ENCODE results near the gene CEP112. TPM values are rescaled to one million over a fixed set of nuclear protein-coding genes. Genes with fewer than 3 reads are reported as not detected.

Gene CEP112
- total and polyA plus RNA-seq, 2 of the 8 experiments (the other 6 are each of a cell fraction or from before 2014, with no cell fraction given) = 0.62 to 3.1 TPM

DNA sequence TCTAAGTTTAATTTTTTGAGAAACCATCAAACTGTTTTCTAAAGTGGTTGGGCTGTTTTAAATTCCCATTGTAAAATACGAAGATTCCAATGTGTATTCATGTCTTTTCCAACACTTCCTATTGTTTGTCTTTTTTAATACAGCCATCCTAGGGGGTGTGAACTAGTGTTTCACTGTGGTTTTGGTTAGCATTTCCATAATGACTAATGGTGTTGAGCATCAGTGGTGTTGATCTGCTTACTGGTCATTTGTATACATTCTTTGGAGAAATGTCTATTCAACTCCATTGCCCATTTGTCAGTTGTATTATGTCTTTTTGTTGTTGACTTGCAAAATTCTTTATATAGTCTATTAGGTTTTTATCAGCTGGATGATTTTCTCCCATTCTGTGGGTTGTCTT lies 391.3 kb downstream of the CEP112 start:
- Histone ChIP-seq H3K9ac (replicated peaks in 1 of 4; ENCODE audit: extremely low read depth in 1 of 4, low read depth in 3 of 4, low read length in 3 of 4) (no peak overlapping the region), H2BK15ac (ENCODE audit: low read length) (no peak overlapping the region), H3K4me1 (replicated peaks in 1 of 4; ENCODE audit: control insufficient read depth in 3 of 4, insufficient read depth in 4 of 4, low read length in 3 of 4) (no peaks in the 10 kb centered on the region), H3K18ac (ENCODE audit: extremely low read depth, low read length) (no peak overlapping the region), H3K23ac (ENCODE audit: insufficient read length) (no peak overlapping the region), H2AK5ac (ENCODE audit: low read depth, low read length) (no peak overlapping the region), H3K27me3 (replicated peaks in 1 of 4; ENCODE audit: control insufficient read depth in 3 of 4, extremely low read depth in 1 of 4, insufficient read depth in 3 of 4, low read length in 3 of 4) (no peaks in the 10 kb centered on the region), H2BK120ac (replicated peaks; ENCODE audit: low read depth, low read length) (no peak overlapping the region), H4K8ac (ENCODE audit: extremely low read depth, insufficient read depth, low read length) (no peak overlapping the region), H3K4ac (replicated peaks; ENCODE audit: insufficient read length, low read depth, low read length) (no peak overlapping the region), H4K5ac (ENCODE audit: insufficient read length, low read depth, low read length) (no peak overlapping the region), H4K20me1 (replicated peaks in 1 of 2; ENCODE audit: control insufficient read depth in 1 of 2, insufficient read depth in 2 of 2, low read length in 2 of 2) (no peaks in the 10 kb centered on the region), H3K4me2 (ENCODE audit: insufficient read depth in 1 of 2, low read depth in 2 of 2, low read length in 2 of 2) (no peak overlapping the region), H3K36me3 (ENCODE audit: control insufficient read depth in 2 of 4, insufficient read depth in 4 of 4, low read length in 3 of 4) (no peaks in the 10 kb centered on the region), H3K4me3 (ENCODE audit: extremely low read depth in 1 of 4, insufficient read depth in 2 of 4, low read depth in 3 of 4, low read length in 4 of 4) (no peak overlapping the region), H2AFZ (ENCODE audit: low read length) (no peak overlapping the region), H3K14ac (ENCODE audit: insufficient read length) (no peak overlapping the region), H2BK5ac (ENCODE audit: low read depth, low read length) (no peak overlapping the region), H3K9me3 (ENCODE audit: insufficient read depth in 2 of 2, low read depth in 1 of 2, low read length in 1 of 2) (peaks cover 10 to 16% of the 10 kb centered on the region in 2 experiments), H3K56ac (replicated peaks; ENCODE audit: insufficient read length, low read depth, low read length) (no peak overlapping the region), H4K91ac (replicated peaks; ENCODE audit: insufficient read length, low read length) (no peak overlapping the region), H3K79me1 (ENCODE audit: low read depth, low read length) (0 out of 2 replicates have a peak, but pooled peaks cover 2% of the 10 kb centered on the region), H2BK12ac (ENCODE audit: low read depth, low read length) (no peak overlapping the region), H3K27ac (ENCODE audit: low read depth, low read length) (no peak overlapping the region), H3K23me2 (ENCODE audit: low read depth, low read length) (no peaks in the 10 kb centered on the region), H3K79me2 (ENCODE audit: control insufficient read depth in 1 of 2, insufficient read depth in 2 of 2, low read length in 2 of 2) (no peaks in the 10 kb centered on the region), H2BK20ac (ENCODE audit: low read length) (no peak overlapping the region)
- no peak for TF ChIP-seq GABPA (IDR thresholded peaks at IDR 0.05; ENCODE audit: borderline replicate concordance, insufficient read depth, low read length)
- TF ChIP-seq SP2 (IDR thresholded peaks at IDR 0.05; ENCODE audit: low read length) = no peak
- TF ChIP-seq RAD21 (IDR thresholded peaks at IDR 0.05 in 1 of 2, conservative IDR thresholded peaks at IDR 0.05 in 1 of 2; ENCODE audit: low read depth in 2 of 2, low read length in 2 of 2) = no peak
- no peak for TF ChIP-seq KDM1A (IDR thresholded peaks at IDR 0.05; ENCODE audit: borderline replicate concordance, low read length)
- TF ChIP-seq SP4 (IDR thresholded peaks at IDR 0.05; ENCODE audit: low read length) = no peak
- TF ChIP-seq EGR1 (IDR thresholded peaks at IDR 0.05; ENCODE audit: borderline replicate concordance, low read depth, low read length) = no peak
- TF ChIP-seq TCF12 (IDR thresholded peaks at IDR 0.05; ENCODE audit: low read depth, low read length) = no peak
- TF ChIP-seq BACH1 (IDR thresholded peaks at IDR 0.05; ENCODE audit: low read length) = no peak
- TF ChIP-seq, protein P1, sequence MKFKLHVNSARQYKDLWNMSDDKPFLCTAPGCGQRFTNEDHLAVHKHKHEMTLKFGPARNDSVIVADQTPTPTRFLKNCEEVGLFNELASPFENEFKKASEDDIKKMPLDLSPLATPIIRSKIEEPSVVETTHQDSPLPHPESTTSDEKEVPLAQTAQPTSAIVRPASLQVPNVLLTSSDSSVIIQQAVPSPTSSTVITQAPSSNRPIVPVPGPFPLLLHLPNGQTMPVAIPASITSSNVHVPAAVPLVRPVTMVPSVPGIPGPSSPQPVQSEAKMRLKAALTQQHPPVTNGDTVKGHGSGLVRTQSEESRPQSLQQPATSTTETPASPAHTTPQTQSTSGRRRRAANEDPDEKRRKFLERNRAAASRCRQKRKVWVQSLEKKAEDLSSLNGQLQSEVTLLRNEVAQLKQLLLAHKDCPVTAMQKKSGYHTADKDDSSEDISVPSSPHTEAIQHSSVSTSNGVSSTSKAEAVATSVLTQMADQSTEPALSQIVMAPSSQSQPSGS (IDR thresholded peaks at IDR 0.05; ENCODE audit: low read length) = no peak
- no peak for TF ChIP-seq CREB1 (IDR thresholded peaks at IDR 0.05)
- DNase-seq (ENCODE audit: low read depth in 1 of 2, low spot score in 2 of 2) (no peak), FAIRE-seq (no peak)
- ChIA-PET CTCF (ENCODE audit: partially characterized antibody) (no interaction called here), POLR2A (ENCODE audit: partially characterized antibody) (no interaction called here)
- 93% methylated on average over 1 of the region's 1 CpG; no CpG with 5 or more reads in 1 of the 2 experiments for WGBS, 2 experiments (ENCODE audit: extremely low coverage in 1 of 2, insufficient coverage in 1 of 2, insufficient read length in 1 of 2, insufficient replicate concordance in 2 of 2, low coverage in 1 of 2, low lambda C conversion rate in 2 of 2, missing lambda C conversion rate in 1 of 2)

Measured in H1 (cell line).